Keratinocyte (primary cell): ENCODE results near the gene E4F1.

ENCODE experiments used
- CTCF ChIP-seq, 3 experiments: IDR thresholded peaks in 1 of 3; conservative IDR thresholded peaks in 1 of 3; optimal IDR thresholded peaks in 1 of 3; 2 replicates in 2 of 3; 3 replicates in 1 of 3; pipeline versions ENCODE3 to v1.5.1; 2011; ENCODE audit warnings: low read length in 3 of 3, mild to moderate bottlenecking in 3 of 3, moderate library complexity in 2 of 3, control low read depth in 1 of 3, inconsistent platforms in 1 of 3; ENCODE audit not compliant: insufficient read depth in 2 of 3; ENCODE audit errors: extremely low read depth in 1 of 3
- EZH2 ChIP-seq: IDR thresholded peaks from one replicate; pipeline ENCODE4 v1.6.1; 2012; ENCODE audit warnings: inconsistent platforms, mild to moderate bottlenecking, low read length, moderate library complexity

GRCh38 chr16:2210009-2210332 lies 13.4 kb upstream of the E4F1 start:
- TF ChIP-seq CTCF (optimal IDR thresholded peaks at IDR 0.05 in 1 of 3, IDR thresholded peaks at IDR 0.05 in 1 of 3, conservative IDR thresholded peaks at IDR 0.05 in 1 of 3; ENCODE audit: extremely low read depth in 1 of 3, insufficient read depth in 2 of 3, low read length in 3 of 3) (no peak), EZH2 (no peak)
